C4-2B (cell line): ENCODE results near the gene GRHL1.

ENCODE experiments used
- CTCF ChIP-seq: fragments of 450-650 bp; conservative IDR thresholded peaks from 2 replicates; pipeline ENCODE4 v1.5.1; 2017; ENCODE audit warnings: mild to moderate bottlenecking
- ZFX ChIP-seq: fragments of 450-650 bp; IDR thresholded peaks from 2 replicates; pipeline ENCODE4 v1.6.1; 2017

GRCh38 chr2:9905413-9905812 lies 46.1 kb upstream of the GRHL1 start:
- TF ChIP-seq CTCF, result no peak
- TF ChIP-seq ZFX, result no peak
